SKM-1 treated with dmso at 0.1 percent for 144 hours (cell line): ENCODE measurements around the gene PARD6G.
"Not testable (repeated sequence)": the region's sequence is repeated elsewhere in the genome, so short reads cannot be mapped to it uniquely, and the experiment has no call there.

Source experiments
- DNase-seq: peaks from one replicate; lab custom pipeline; 2025; ENCODE audit not compliant: unreplicated experiment; lab: John Stamatoyannopoulos, UW

The PARD6G gene

GRCh38 chr18:80241919-80242777 lies 5.2 kb downstream of the PARD6G start:
- no peak for DNase-seq

GRCh38 chr18:80239830-80240229 lies 7.5 kb downstream of the PARD6G start:
- no peak for DNase-seq

DNA sequence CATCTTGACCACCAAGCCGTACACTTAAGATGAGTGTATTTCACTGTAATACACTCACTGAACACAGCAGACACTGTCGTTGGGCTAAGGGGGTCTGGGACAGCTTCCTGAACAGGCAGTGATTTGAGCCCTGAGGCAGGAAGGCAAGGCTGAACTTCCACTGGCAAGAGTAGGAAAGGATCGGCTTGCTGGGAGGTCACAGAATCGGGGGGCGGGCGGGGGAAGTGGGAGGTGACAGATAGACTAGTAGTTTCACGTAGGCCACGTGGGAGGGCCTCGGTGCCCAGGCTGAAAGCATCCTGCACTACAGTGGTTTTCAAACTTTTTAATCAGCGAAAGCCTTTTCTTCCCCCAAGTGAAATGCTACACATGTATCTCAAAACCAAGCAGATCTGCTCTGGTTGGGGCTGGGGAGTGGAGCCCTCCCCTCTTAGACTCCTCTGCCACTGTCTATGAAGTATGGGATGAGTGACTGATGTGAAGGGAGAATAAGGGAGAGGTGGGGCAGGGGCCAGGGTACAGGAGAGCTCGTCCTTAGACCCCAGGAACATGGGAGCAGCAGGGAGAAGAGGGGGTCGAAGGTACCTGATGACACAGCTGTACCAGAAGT lies 8.6 kb downstream of the PARD6G start:
- no peak for DNase-seq

DNA sequence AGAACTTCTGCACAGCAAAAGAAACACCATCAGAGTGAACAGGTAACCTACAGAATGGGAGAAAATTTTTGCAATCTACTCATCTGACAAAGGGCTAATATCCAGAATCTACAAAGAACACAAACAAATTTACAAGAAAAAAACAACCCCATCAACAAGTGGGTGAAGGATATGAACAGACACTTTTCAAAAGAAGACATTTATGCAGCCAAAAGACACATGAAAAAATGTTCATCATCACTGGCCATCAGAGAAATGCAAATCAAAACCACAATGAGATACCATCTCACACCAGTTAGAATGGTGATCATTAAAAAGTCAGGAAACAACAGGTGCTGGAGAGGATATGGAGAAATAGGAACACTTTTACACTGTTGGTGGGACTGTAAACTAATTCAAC lies 9.8 kb downstream of the PARD6G start:
- not testable (repeated sequence) for DNase-seq

GRCh38 chr18:80234398-80234797 lies 12.9 kb downstream of the PARD6G start:
- no peak for DNase-seq

DNA sequence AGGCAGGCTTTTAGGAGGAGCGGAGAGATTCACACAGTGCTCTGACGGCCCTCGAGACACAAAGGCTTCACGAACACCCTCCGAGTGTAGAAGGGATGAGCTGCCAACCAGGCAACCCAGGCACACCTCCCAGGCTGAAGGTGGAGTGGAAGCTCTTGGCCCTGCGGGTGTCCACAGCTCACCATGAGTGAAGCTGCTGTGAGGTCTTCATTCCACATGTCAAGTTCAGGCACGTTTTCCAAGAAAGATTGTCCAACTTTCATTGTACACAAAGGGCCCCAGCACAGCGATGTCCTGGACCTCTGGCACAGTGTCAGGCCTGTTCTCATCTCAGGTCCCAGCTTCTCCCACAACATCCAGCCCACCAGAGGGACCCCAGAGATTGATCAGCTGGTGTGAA lies 13.4 kb downstream of the PARD6G start:
- no peak for DNase-seq

DNA sequence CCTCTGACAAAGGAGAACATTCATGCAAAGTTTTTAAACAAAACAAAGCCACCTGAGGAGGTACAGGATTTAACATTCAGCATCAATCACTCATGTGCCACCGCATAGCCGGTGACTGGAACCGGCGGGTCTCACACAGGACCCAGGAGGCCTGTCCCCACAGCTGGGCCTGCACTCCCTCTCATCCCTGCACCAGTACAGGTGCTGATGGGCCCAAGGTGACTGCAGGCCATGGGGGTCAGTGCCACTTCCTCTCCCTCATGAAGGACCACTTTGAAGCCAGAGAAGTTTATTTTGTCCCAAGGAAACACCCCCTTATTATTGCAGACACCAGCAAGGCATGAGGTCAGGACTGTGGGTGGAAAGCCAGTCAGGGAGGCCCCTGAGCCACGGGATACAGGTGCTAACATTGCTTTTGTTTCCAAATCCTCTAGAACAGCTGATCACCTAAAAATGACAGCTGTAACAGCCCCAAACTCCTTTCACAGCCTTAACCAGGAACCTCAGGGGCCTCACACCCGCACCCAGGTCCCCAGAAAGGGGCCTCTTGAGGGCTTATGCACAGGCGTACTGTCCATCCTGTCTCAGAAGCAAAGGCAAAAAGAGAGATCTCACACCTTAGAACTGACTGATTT lies 14.0 kb downstream of the PARD6G start:
- no peak for DNase-seq

DNA sequence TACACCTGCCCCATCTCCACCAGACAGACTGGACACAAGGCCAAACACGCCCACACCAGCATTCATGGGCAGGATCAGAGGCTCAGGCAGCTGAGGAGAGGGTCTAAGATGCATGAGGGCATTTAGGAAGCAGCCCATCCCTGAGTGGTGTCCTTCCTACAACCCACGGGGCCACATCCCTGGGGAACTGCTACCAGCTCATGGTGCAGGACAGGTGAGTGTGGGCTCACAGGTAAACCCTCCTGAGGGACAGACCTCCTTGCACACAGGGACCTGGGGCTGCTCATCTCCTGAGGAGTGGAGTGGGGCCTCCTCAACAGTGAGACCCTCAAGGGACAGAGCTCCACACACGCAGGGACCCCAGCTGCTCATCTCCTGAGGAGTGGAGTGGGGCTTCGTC lies 14.6 kb downstream of the PARD6G start:
- no peak for DNase-seq

- no peak for DNase-seq
These were observed 15.3 kb downstream of the PARD6G start for GRCh38 chr18:80232030-80232429.

DNA sequence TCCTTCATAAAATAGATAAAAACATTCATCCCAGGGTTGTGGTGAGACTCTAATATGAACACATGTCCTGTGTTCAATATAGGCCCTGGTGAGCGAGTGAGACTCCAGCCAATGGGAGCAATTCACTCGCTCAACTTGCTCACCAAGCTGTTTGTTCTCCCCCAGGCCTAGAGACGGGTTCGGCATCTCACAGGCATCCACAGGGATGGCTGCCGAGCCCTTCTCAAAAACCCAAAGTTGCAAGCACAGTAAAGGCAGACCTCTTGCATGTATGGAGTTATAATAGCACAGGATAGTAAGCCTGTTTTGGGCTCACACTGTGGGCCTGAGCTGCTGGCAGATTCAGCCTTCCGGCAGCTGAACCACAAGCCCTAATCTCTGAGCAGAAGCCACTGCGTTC lies 15.7 kb downstream of the PARD6G start:
- no peak for DNase-seq

DNA sequence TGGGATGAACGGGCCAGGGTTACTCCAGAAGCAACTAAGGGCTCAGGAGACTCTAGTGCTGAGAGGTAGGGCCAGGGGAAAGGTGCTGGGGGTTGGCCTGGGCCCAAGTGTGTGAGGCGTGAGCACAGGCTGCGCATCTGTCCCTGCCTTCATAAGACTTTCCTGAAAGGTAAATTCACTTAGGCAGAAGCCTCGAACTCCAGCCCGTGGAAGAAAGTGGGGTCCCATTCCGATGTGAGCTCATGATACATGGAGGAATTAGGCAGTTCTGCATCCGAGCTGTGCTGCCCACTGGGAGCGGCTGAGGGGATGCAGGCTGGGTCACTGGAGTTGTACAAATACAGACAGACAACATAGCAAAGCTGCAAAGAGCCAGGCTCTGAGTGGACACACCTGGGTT lies 16.2 kb downstream of the PARD6G start:
- DNase-seq, result no peak

DNA sequence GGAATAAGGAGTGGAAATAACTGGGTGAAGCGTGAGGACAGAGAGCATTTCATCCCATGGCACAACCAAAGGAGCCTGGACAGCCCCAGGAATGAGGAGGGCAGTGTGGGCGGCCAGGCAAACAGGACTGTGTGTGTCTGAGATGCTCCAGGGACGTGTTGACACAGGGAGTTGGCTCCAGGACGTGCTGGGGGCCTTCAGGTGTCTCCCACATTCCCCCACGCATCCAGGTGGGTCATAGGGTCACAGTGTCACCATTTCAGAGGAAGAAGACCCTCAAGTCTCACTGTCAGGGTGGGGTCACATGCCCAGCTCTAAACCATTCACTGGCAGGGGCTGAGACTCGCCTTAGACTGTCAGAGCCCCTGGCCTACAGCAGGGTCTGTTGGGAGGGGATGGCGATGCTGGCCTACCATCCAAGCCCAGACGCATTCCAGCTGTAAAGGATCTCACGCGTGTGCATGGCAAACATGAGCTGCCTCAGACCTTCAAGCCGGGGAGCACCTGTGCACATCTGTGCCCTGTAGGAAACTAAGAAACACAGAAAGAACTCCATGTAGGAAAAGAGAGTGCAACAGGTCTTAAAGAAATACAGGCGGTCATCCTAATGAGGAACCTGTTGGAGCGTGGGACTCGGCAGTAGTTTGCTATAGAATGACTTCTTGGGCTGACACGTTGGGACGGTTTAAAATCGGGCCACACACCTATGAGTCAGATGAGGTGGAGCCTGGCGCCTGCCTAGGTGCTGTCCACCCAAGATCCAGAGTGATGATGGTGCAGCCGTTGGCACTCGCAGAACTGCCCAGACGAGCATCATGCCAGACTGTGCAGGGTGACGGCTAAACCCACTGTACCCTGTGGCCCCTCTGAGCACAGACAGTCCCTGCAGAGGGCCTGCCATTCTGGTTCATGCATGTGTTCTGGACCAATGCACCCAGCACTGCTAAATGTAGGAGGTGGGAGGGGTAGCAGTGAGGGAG lies 17.3 kb downstream of the PARD6G start:
- DNase-seq, result no peak

GRCh38 chr18:80229363-80229762 lies 18.0 kb downstream of the PARD6G start:
- no peak for DNase-seq

DNA sequence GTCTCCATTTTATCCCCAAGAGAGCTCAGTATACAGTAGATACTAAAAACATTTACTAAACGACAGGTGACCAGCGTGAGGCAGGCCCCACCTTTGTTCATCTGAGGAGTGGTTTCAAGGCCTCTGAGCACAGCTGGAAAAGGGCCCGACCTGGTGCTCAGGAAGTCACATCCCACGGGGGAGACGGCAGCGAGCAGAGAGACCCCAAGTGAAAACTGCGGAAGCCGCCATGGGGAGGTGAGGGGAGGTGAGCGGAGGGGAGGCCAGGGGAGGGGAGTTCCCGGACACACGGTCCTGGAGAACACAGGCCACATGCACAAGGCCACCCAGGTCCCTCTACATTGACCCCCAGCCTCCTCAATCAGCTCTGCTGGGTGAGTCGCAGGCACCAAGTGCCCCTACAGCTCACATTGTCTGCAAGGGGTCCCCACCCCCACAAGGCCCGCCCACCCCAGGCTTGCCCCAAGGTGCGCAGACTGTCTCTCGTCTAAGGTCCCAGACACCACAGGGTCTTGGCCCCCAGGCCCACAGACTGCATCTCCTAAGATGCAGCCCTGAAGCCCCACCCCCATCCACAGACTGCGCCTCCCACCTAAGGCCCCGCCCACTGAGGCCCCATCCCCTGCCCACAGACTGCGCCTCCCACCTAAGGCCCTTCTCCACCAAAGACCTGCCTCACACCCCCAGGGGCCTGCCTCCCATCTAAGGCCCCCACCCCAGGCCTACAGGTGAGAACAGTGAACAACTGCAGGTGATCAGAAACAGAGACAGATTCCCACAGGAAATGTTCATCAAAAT lies 19.1 kb downstream of the PARD6G start:
- no peak for DNase-seq

GRCh38 chr18:80227472-80227871 lies 19.8 kb downstream of the PARD6G start:
- DNase-seq, result no peak

- no peak for DNase-seq
These were observed 21.6 kb downstream of the PARD6G start for GRCh38 chr18:80225685-80226084.

DNA sequence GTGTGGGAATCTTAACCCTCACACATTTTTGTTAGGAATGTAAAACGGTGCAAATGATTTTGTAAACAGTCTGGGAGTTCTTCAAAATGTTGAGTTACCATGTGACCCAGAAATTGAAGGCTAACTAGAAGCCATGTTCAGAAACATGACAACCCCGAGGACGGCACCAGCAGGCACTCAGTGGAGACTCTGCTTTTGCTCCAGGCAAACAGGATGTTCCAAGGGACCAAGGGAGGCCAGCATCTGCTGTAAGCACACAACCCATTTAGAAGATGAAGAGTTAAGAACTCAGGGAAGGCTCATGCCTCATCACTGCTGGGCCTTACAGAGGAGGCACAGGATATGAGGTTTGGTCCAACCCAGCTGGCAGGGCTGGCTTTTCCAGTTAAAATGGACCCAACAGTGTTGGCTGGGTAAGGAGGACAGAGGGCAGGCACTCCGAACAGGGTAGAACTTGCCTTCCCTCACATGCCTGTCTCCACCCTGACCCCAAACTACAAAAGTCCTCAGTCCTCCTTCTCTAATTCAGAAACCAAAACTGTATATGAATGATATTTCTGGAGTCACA lies 23.6 kb downstream of the PARD6G start:
- no peak for DNase-seq

GRCh38 chr18:80219488-80219887 lies 27.8 kb downstream of the PARD6G start:
- not testable (repeated sequence) for DNase-seq

DNA sequence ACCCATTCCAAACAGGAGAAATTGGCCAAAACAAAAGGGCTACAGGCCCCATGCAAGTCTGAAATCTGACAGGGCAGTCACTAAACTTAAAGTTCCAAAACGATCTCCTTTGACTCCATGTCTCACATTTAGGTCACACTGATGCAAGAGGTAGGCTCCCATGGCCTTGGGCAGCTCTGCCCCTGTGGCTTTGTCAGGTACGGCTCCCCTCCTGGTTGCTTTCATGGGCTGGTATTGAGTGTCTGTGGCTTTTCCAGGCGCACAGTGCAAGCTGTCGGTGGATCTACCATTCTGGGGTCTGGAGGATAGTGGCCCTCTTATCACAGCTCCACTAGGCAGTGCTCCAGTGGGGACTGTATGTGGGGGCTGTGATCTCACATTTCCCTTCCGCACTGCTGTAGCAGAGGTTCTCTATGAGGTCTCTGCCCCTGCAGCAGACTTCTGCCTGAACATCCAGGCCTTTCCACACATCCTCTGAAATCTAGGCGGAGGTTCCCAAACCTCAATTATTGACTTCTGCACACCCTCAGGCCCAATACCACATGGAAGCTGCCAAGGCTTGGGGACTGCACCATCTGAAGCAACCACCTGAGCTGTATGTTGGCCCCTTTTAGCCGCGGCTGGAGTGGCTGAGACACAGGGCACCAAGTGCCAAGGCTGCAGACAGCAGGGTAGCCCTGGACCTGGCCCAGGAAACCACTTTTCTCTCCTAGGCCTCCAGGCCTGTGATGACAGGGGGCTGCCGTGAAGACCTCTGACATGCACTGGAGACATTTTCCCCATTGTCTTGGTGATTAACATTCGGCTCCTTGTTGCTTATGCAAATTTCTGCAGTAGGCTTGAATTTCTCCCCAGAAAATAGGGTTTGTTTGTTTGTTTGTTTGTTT lies 28.7 kb downstream of the PARD6G start:
- no peak for DNase-seq
